Measurements from ENCODE around the gene NMT1. TPM values are rescaled to one million over a fixed set of nuclear protein-coding genes. Genes with fewer than 3 reads are reported as not detected.
A peak's percentile ranks its signal among the peaks of the same experiment; 100 is the strongest.

The NMT1 gene
- total RNA-seq, 1 experiment from 2014 or later: 173 TPM

GRCh38 chr17:45018514-45018847 is 42.6 kb upstream of the NMT1 start:
- Histone ChIP-seq H3K9ac (ENCODE audit: low read length) (peak overlapping the region; percentile 45), H3K27me3 (ENCODE audit: insufficient read depth, low read length) (no peaks in the 10 kb centered on the region), H3K4me3 (replicated peaks in 1 of 2; ENCODE audit: low read depth in 1 of 2, low read length in 2 of 2) (peak overlapping the region; percentile 30 to 47; a peak in 3 of 4 replicates), H3K4me1 (ENCODE audit: control insufficient read depth in 1 of 2, insufficient read depth in 2 of 2, low read length in 2 of 2) (peaks cover 11 to 33% of the 10 kb centered on the region in 2 experiments; a peak in 3 of 4 replicates), H3K27ac (ENCODE audit: low read depth, low read length) (no peak overlapping the region), H3K36me3 (ENCODE audit: control insufficient read depth in 1 of 2, insufficient read depth in 2 of 2, low read length in 2 of 2) (no peaks in the 10 kb centered on the region), H3K79me2 (ENCODE audit: insufficient read depth, low read length) (no peaks in the 10 kb centered on the region), H3K9me3 (ENCODE audit: control insufficient read depth in 1 of 2, insufficient read depth in 1 of 2, low read depth in 1 of 2, low read length in 2 of 2) (no peaks in the 10 kb centered on the region), H2AFZ (ENCODE audit: low read depth, low read length, poor library complexity, severe bottlenecking) (no peak overlapping the region), H3K4me2 (ENCODE audit: low read length) (peak overlapping the region; percentile 81), H3K9me2 (ENCODE audit: insufficient read depth) (no peaks in the 10 kb centered on the region), H4K20me1 (ENCODE audit: insufficient read depth) (no peaks in the 10 kb centered on the region)
- RAD21 ChIA-PET (ENCODE audit: low non-redundant PET in 1 of 2, low total read pairs in 2 of 2, uncharacterized antibody in 2 of 2, unreplicated experiment in 2 of 2): no interaction called here
- no peak for TF ChIP-seq MAX (IDR thresholded peaks at IDR 0.05)
- no peak for TF ChIP-seq CEBPB (IDR thresholded peaks at IDR 0.05; ENCODE audit: low read depth)
- TF ChIP-seq REST (IDR thresholded peaks at IDR 0.05; ENCODE audit: low read depth): no peak
- CTCF ChIA-PET: interaction anchor here (0.6 to 5.5 kb wide), 3 partner anchors 96 to 115 kb away, joined by 3 to 63 read pairs (median 3); no protein-coding TSS in a partner anchor
- intact Hi-C loops (cut with micrococcal nuclease): no loop called here
- DNase-seq (ENCODE audit: low read depth, low spot score): no peak
- BruUV-seq (replicated peaks): no TSS peak
- POLR2A ChIA-PET: no interaction called here
- no peak for ATAC-seq

All from HCT116 (cell line).